ENCODE results near the gene PAF1.
"Not testable (repeated sequence)": the region's sequence is repeated elsewhere in the genome, so short reads cannot be mapped to it uniquely, and the experiment has no call there.

Gene PAF1

GRCh38 chr19:39351537-39352064 lies 39.3 kb downstream of the PAF1 start:
- DNase-seq (ENCODE audit: low spot score): no peak

DNA sequence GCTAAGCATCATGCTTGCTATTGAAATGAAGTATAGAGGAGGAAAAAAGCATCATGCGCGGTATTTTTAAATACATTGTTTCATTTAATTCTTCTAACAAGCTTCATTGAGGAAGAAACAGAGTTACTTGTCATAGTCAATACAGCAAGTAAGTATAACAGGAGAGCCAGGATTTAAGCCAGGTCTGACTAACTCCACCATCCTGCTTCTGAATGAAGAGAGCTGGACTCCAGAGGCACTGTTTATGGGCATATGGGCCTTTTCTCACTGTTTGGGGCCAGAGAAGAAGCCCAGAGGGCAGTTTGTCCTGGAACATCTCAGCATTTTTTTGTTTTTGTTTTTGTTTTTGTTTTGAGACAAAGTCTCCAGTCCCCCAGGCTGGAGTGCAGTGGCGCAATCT lies 40.8 kb downstream of the PAF1 start:
- DNase-seq (ENCODE audit: low spot score): no peak

DNA sequence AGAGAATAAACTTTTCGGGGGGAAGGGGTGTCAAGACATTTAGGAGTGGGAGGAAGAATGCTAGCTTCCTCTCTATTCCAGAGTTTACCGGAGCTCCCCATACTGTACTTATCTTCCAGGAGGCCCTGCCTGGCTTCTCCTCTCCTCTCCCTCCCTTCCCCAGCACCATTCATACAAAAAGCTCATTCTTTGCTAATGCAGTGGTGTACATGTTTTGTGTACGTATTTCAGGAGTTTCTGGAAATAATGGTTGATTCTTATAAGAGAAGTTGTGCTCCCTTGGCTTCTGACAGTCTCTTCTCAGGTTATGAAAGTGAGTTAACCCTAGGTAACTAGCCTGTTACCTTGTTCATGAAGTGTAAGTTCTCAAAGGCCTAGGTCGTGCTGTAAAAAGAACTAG lies 41.6 kb downstream of the PAF1 start:
- DNase-seq (ENCODE audit: low spot score): no peak

GRCh38 chr19:39347332-39348164 lies 43.4 kb downstream of the PAF1 start:
- no peak for DNase-seq (ENCODE audit: low spot score)

- no peak for DNase-seq (ENCODE audit: low spot score)
Observed at GRCh38 chr19:39345956-39346355, 45.0 kb downstream of the PAF1 start.

GRCh38 chr19:39342647-39343305 lies 48.1 kb downstream of the PAF1 start:
- DNase-seq (ENCODE audit: low spot score): no peak

GRCh38 chr19:39341719-39342604 lies 48.9 kb downstream of the PAF1 start, which contains the start of gene SAMD4B:
Gene SAMD4B, plus strand, starts transcription at chr19:39342421. Its CDS starts 14,473 bp downstream, at chr19:39356894.
- peak; percentile 98 for DNase-seq (ENCODE audit: low spot score)

DNA sequence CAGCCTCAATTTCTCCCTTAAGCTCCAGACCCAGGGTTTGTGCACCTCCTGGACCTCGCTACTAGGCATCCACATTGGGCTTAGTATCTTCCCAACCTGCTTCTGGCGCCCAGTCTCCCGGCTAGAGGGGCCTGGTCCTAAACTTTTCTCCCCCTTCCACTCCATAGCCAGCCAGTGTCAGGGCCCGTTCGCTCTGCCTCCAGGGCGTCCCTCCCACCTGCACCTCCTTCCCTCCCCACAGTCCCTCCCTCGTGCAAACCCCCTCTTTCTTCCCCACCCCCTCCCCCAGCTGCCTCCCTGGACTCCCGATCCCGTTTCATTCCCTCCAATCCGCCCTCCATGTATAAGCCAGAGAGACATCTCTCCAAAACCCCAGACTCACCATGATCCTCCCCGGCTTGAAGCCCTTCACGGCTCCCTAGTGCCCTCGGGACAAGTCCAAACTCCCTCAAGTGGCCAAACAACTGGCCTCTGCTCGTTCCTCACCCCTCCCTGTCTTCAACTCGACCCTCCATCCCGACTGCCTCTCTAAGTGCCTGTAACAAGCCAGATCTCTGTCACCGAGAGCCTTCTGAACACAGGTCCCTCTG lies 49.7 kb downstream of the PAF1 start:
- peak; percentile 45 for DNase-seq (ENCODE audit: low spot score)

DNA sequence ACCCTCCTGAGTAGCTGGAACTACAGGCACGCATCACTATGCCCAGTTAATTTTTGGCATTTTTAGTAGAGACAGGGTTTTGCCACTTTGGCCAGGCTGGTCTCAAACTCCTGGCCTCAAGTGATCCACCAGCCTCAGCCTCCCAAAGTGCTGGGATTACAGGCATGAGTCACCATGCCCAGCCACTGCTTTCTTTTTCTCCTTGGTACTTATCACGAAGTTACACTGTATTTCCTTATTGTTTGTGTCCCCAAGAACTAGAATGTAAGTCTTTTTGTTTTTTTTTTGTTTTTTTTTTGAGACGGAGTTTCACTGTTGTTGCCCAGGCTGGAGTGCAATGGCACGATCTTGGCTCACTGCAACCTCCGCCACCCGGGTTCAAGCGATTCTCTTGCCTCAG lies 50.8 kb downstream of the PAF1 start:
- DNase-seq (ENCODE audit: low spot score): not testable (repeated sequence)

- DNase-seq (ENCODE audit: low spot score): no peak
Observed at GRCh38 chr19:39339674-39340073, 51.2 kb downstream of the PAF1 start.

DNA sequence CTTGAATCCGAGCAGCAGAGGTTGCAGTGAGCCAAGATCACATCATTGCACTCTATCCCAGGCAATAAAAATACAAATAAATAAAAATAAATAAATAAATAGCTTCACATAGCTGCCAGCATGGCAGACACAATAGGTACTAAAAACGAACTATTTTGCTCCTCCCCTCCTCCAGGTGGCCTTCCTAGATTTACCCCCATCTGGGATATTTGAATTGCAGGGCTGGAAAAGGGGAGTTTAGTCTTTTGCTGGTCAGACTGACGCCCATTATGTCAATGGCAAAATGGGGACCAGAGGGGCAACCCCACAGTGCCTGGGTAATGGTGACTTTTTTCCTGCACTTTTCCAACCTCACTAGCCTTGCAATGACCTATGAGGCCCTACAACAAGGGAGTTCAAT lies 54.4 kb downstream of the PAF1 start:
- DNase-seq (ENCODE audit: low spot score): no peak

Measured in HuH-7 (cell line).